IMR-90 (cell line): ENCODE data around the gene GAPDH. TPM values are rescaled to one million over a fixed set of nuclear protein-coding genes. Genes with fewer than 3 reads are reported as not detected.

Source experiments
- ATAC-seq: fragments of 200-7000 bp; cut with Tn5 transposase; 2 replicates; pipeline ENCODE4 v1.9.1; 2020; ENCODE audit warnings: low read depth, mild to moderate bottlenecking, moderate library complexity
- BruUV-seq: library from RNA; stranded (reverse); fragments of 400-500 nt; replicated peaks from 2 replicates; lab custom pipeline; 2021; lab: Mats Ljungman, UMichigan
- CTCF ChIA-PET: fragments of 300-600 bp; formaldehyde crosslinking; extraction: SDS; loops from one replicate; lab custom pipeline; 2021; ENCODE audit warnings: antibody characterized with exemption; lab: Yijun Ruan, JAX
- POLR2A ChIA-PET: fragments of 300-600 bp; sonication (Branson Sonifier 250); formaldehyde crosslinking; loops from one replicate; lab custom pipeline; 2022; ENCODE audit warnings: antibody characterized with exemption; ENCODE audit not compliant: unreplicated experiment; lab: Charles Lee
- DNase-seq: peaks from one replicate; pipeline ENCODE4 v3.0.0; 2013
- H2AFZ ChIP-seq: replicated peaks from 2 replicates; pipeline ENCODE3; 2013; ENCODE audit warnings: low read length, mild to moderate bottlenecking; ENCODE audit not compliant: poor library complexity
- H2AK5ac ChIP-seq: 2 replicates; pipeline ENCODE4 v1.6.1; 2013; ENCODE audit warnings: low read depth, low read length, inconsistent platforms
- H2AK9ac ChIP-seq: replicated peaks from 2 replicates; pipeline ENCODE3; 2013; ENCODE audit warnings: mild to moderate bottlenecking, low read depth, low read length, moderate library complexity; ENCODE audit not compliant: poor library complexity
- H2BK120ac ChIP-seq: 2 replicates; pipeline ENCODE4 v1.6.1; 2013; ENCODE audit warnings: low read depth, low read length, inconsistent platforms
- H2BK15ac ChIP-seq: 3 replicates; pipeline ENCODE4 v1.6.1; 2013; ENCODE audit warnings: low read depth, low read length, inconsistent platforms
- H2BK20ac ChIP-seq: 2 replicates; pipeline ENCODE4 v1.6.1; 2013; ENCODE audit warnings: low read depth, mild to moderate bottlenecking, inconsistent platforms, low read length, moderate library complexity
- H2BK5ac ChIP-seq: 2 replicates; pipeline ENCODE4 v1.6.1; 2013; ENCODE audit warnings: mild to moderate bottlenecking, low read depth, low read length, inconsistent platforms; ENCODE audit not compliant: poor library complexity, severe bottlenecking
- H3K14ac ChIP-seq: replicated peaks from 2 replicates; pipeline ENCODE4 v1.6.1; 2013; ENCODE audit warnings: low read depth, low read length, inconsistent platforms
- H3K18ac ChIP-seq: 2 replicates; pipeline ENCODE4 v1.6.1; 2013; ENCODE audit warnings: low read depth, low read length, control low read depth
- H3K23ac ChIP-seq: 2 replicates; pipeline ENCODE4 v1.6.1; 2013; ENCODE audit warnings: low read depth, low read length, inconsistent platforms
- H3K27ac ChIP-seq: 2 replicates; pipeline ENCODE4 v1.5.1; 2013; ENCODE audit warnings: mild to moderate bottlenecking, control low read depth, low read length; ENCODE audit not compliant: insufficient read depth
- H3K27me3 ChIP-seq: 2 replicates; pipeline ENCODE4 v1.6.1; 2013; ENCODE audit warnings: low read length; ENCODE audit not compliant: control insufficient read depth, insufficient read depth
- H3K36me3 ChIP-seq: 2 replicates; pipeline ENCODE4 v1.6.1; 2013; ENCODE audit warnings: low read length, mixed read lengths; ENCODE audit not compliant: control insufficient read depth, insufficient read depth
- H3K4ac ChIP-seq: 2 replicates; pipeline ENCODE4 v1.6.1; 2013; ENCODE audit warnings: low read depth, low read length, inconsistent platforms
- H3K4me1 ChIP-seq: 2 replicates; pipeline ENCODE4 v1.6.1; 2013; ENCODE audit warnings: low read length, mixed read lengths; ENCODE audit not compliant: control insufficient read depth, insufficient read depth
- H3K4me2 ChIP-seq: 2 replicates; pipeline ENCODE4 v1.6.1; 2013; ENCODE audit warnings: low read depth, mild to moderate bottlenecking, control low read depth, low read length, moderate library complexity
- H3K4me3 ChIP-seq: 2 replicates; pipeline ENCODE4 v1.5.1; 2013; ENCODE audit warnings: low read depth, mild to moderate bottlenecking, control low read depth, low read length, moderate library complexity; ENCODE audit not compliant: insufficient read depth
- H3K56ac ChIP-seq: 2 replicates; pipeline ENCODE4 v1.6.1; 2013; ENCODE audit warnings: low read length, inconsistent platforms; ENCODE audit not compliant: insufficient read depth; ENCODE audit errors: extremely low read depth
- H3K79me1 ChIP-seq, 2 experiments: 2 replicates each; pipeline ENCODE4 v1.6.1; 2013; ENCODE audit warnings: low read length in 2 of 2, inconsistent platforms in 1 of 2, low read depth in 1 of 2
- H3K9ac ChIP-seq: 2 replicates; pipeline ENCODE4 v1.6.1; 2013; ENCODE audit warnings: low read depth, low read length, control low read depth
- H3K9me1 ChIP-seq: 2 replicates; pipeline ENCODE4 v1.6.1; 2013; ENCODE audit warnings: low read length, inconsistent platforms; ENCODE audit not compliant: insufficient read depth
- H3K9me3 ChIP-seq: 2 replicates; pipeline ENCODE4 v1.6.1; 2013; ENCODE audit warnings: low read length; ENCODE audit not compliant: control insufficient read depth, insufficient read depth
- H4K20me1 ChIP-seq: 2 replicates; pipeline ENCODE4 v1.6.1; 2013; ENCODE audit warnings: low read length, inconsistent platforms; ENCODE audit not compliant: insufficient read depth
- H4K5ac ChIP-seq: 2 replicates; pipeline ENCODE4 v1.6.1; 2013; ENCODE audit warnings: mild to moderate bottlenecking, low read depth, low read length, control low read depth
- H4K8ac ChIP-seq, 2 experiments: 2 replicates each; pipeline ENCODE4 v1.6.1; 2013; ENCODE audit warnings: low read depth in 2 of 2, low read length in 2 of 2, control low read depth in 1 of 2, inconsistent platforms in 1 of 2
- H4K91ac ChIP-seq: 2 replicates; pipeline ENCODE4 v1.6.1; 2013; ENCODE audit warnings: low read depth, low read length, inconsistent platforms; ENCODE audit not compliant: insufficient read depth
- BHLHE40 ChIP-seq: fragments of 150-350 bp; IDR thresholded peaks from 2 replicates; pipeline ENCODE4 v1.6.1; 2016; ENCODE audit warnings: mild to moderate bottlenecking, low read depth, low read length
- CTCF ChIP-seq: conservative IDR thresholded peaks from 2 replicates; pipeline ENCODE4 v1.5.1; 2012; ENCODE audit warnings: mild to moderate bottlenecking, low read depth, low read length, improper control_type of control experiment
- MAZ ChIP-seq: IDR thresholded peaks from 2 replicates; pipeline ENCODE4 v1.6.1; 2012; ENCODE audit warnings: low read depth, mild to moderate bottlenecking, low read length, improper control_type of control experiment, moderate library complexity, borderline replicate concordance
- MXI1 ChIP-seq: IDR thresholded peaks from 2 replicates; pipeline ENCODE4 v1.6.1; 2012; ENCODE audit warnings: low read depth, mild to moderate bottlenecking, low read length, moderate library complexity, borderline replicate concordance
- POLR2A ChIP-seq: IDR thresholded peaks from 2 replicates; pipeline ENCODE4 v1.6.1; 2012; ENCODE audit warnings: mild to moderate bottlenecking, low read depth, low read length
- RAD21 ChIP-seq: IDR thresholded peaks from 2 replicates; pipeline ENCODE4 v1.6.1; 2012; ENCODE audit warnings: low read length, improper control_type of control experiment
- SMC3 ChIP-seq: fragments of 150-350 bp; IDR thresholded peaks from 2 replicates; pipeline ENCODE4 v1.6.1; 2016; ENCODE audit warnings: low read depth, mild to moderate bottlenecking, antibody characterized with exemption, low read length, moderate library complexity
- WGBS, 2 experiments: methylation state at CpG; one replicate each; pipeline versions ENCODE4 v1.1.5 to v1.1.7; 2013; ENCODE audit warnings: missing lambda C conversion rate in 2 of 2; ENCODE audit not compliant: insufficient read length in 1 of 2; ENCODE audit errors: extremely low coverage in 2 of 2; 5-methylcytosine and 5-hydroxymethylcytosine counted together
- dilution Hi-C: fragments of 300-500 bp; cut with HindIII; formaldehyde crosslinking; loops from one replicate; pipeline ENCODE4 v1.14.3; 2018; ENCODE audit warnings: low sequenced_read_pairs; ENCODE audit not compliant: unreplicated experiment
- in situ Hi-C: fragments of 300-500 bp; cut with MboI; formaldehyde crosslinking; loops from 3 replicates; pipeline ENCODE4 v1.14.3; 2019; ENCODE audit warnings: low sequenced_read_pairs, inconsistent platforms, mixed read lengths
- intact Hi-C: fragments of 100-400 bp; cut with micrococcal nuclease; formaldehyde crosslinking; loops from 2 replicates; pipeline ENCODE4 v1.10.0; 2022
- polyA plus RNA-seq, 3 experiments: library from polyadenylated mRNA; depleted of rRNA; stranded (reverse); fragments of >200 nt; gene quantifications; 2 replicates each; pipeline ENCODE4 v1.2.3, GENCODE V29; 2012; ENCODE audit warnings: low replicate concordance in 1 of 3
- total RNA-seq: library from RNA; depleted of rRNA; stranded (reverse); fragments of >200 nt; gene quantifications from 2 replicates; pipeline ENCODE4 v1.2.3, GENCODE V29; 2012

Gene GAPDH
- total and polyA plus RNA-seq, 2 of the 4 experiments (the other 2 are of a cell fraction): 12,939 to 21,893 TPM

GRCh38 chr12:6553051-6553868 lies 18.9 kb downstream of the GAPDH start:
- Histone ChIP-seq H4K91ac (peak overlapping the region; percentile 91; the same call in 1 of the 2 replicates), H2BK5ac (peak overlapping the region; percentile 88), H3K18ac (no peak overlapping the region; the same call in 1 of the 2 replicates), H3K36me3 (peaks cover 13% of the 10 kb centered on the region), H2BK15ac (peak overlapping the region; percentile 22; the same call in 1 of the 3 replicates), H3K27ac (peak overlapping the region; percentile 57), H4K5ac (peak overlapping the region; percentile 23; the same call in 1 of the 2 replicates), H4K20me1 (peaks cover 26% of the 10 kb centered on the region; the same call in 1 of the 2 replicates), H3K9ac (no peak overlapping the region), H3K23ac (peak overlapping the region; percentile 86), H3K4me2 (peak overlapping the region; percentile 67), H3K27me3 (no peaks in the 10 kb centered on the region), H3K9me3 (no peaks in the 10 kb centered on the region), H4K8ac (peak overlapping the region in 1 of 2 experiments; percentile 80; a peak in 1 of 4 replicates), H2AFZ (peak overlapping the region; percentile 29), H3K4ac (peak overlapping the region; percentile 98), H2BK20ac (peak overlapping the region; percentile 31; the same call in 1 of the 2 replicates), H3K56ac (no peak overlapping the region), H3K9me1 (peaks cover 26% of the 10 kb centered on the region), H2AK5ac (peak overlapping the region; percentile 83; the same call in 1 of the 2 replicates), H3K4me3 (no peak overlapping the region; the same call in 1 of the 2 replicates), H3K4me1 (peaks cover 49% of the 10 kb centered on the region), H3K79me1 (peaks cover 26 to 83% of the 10 kb centered on the region in 2 experiments; a peak in 3 of 4 replicates), H2AK9ac (peak overlapping the region; percentile 44), H2BK120ac (peak overlapping the region; percentile 30; the same call in 1 of the 2 replicates), H3K14ac (peak overlapping the region; percentile 89)
- intact Hi-C loops: loop anchor here (10.0 kb wide), 2 partner anchors 132 to 568 kb away; partner anchors contain the start of gene ZNF384
- WGBS, 2 experiments: 66% methylated on average over 3 of the region's 15 CpGs; no CpG with 5 or more reads in 1 of the 2 experiments
- TF ChIP-seq SMC3: no peak
- TF ChIP-seq POLR2A: no peak
- no peak for TF ChIP-seq MAZ
- no peak for TF ChIP-seq CTCF
- TF ChIP-seq MXI1: peak; percentile 50; the same call in 1 of the 2 replicates
- peak; percentile 54; the same call in 1 of the 2 replicates for TF ChIP-seq BHLHE40
- no peak for TF ChIP-seq RAD21
- ChIA-PET CTCF (interaction anchor here (0.9 to 1.6 kb wide), 3 partner anchors 14 to 17 kb away, joined by 3 to 8 read pairs (median 4); no protein-coding TSS in a partner anchor), POLR2A (interaction anchor here (5.2 kb wide), 1 partner anchor 18 kb away, joined by 48 read pairs; the partner anchor contains the start of gene GAPDH)
- no TSS peak for BruUV-seq
- ATAC-seq (peak; percentile 5), DNase-seq (peak; percentile 73)
- in situ Hi-C loops: no loop called here
- dilution Hi-C loops: no loop called here
